GM19324 (cell line): ENCODE results near the gene SNX21.
"Not testable (repeated sequence)": the region's sequence is repeated elsewhere in the genome, so short reads cannot be mapped to it uniquely, and the experiment has no call there.

Experiments
- ATAC-seq: cut with Tn5 transposase; IDR thresholded peaks from one replicate; pipeline ENCODE4 v1.9.1; 2021; ENCODE audit warnings: mild to moderate bottlenecking, moderate library complexity; ENCODE audit not compliant: unreplicated experiment, low FRiP score

SNX21 gene

DNA sequence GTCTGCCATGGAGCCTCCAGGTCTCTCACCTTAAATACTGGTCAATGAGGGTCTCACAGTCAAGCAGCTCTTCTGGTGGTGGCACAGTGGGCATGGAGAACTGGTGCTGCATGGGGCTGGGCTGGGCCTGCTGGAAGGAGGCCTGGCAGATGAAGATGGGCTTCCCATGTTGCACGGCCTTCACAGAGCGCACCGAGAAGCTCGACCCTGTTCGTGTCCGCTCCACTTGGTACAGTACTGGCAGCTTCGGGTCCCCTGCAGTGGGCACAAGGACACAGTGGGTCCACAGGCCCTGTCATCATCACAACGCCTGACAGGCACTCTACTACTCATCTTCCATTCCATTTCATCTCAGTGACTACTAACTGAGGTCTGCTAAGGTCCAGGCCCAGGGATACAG lies 14.8 kb downstream of the SNX21 start:
- no peak for ATAC-seq

DNA sequence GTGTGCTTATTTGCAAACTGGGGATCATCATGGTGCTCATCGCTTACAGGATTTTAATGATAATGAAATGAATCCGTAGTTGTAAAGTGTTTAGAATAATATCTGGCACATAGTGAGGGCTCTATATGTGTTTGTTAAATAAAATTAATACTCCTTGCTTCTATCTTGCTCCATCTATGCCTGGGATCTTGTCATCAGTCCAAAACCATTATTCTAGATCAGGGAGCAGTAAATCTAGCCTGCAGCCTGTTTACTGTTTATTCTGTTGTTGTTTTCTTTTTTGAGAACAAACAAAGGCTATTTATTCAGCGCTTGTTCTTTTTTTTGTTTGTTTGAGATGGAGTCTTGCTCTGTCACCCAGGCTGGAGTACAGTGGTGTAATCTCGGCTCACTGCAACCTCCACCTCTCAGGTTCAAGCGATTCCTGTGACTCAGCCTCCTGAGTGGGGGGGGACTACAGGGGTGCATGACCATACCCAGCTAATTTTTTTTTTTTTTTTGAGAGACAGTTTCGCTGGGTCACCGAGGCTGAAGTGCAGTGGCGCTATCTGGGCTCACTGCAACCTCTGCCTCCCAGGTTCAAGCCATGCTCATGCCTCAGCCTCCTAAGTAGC lies 15.5 kb downstream of the SNX21 start:
- no peak for ATAC-seq

DNA sequence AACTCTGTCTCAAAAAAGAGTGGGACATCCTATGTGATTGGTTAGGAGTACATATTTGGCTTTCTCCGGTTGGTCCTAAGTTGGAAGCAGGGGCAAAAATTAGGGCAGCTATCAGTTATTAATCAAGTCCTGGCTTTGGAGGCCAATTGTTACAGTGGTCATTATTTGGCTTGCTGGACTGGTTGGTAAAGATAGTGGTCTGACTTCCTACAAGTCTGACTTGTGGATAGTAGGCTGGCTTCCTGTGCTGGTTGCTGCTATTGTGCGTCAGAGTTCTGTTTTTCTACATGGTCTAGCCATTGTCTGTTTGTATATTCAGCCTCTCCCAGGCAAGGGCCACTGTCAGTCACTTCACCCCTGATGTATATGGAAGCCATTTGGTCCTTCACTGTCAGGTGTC lies 16.6 kb downstream of the SNX21 start:
- ATAC-seq, result no peak

DNA sequence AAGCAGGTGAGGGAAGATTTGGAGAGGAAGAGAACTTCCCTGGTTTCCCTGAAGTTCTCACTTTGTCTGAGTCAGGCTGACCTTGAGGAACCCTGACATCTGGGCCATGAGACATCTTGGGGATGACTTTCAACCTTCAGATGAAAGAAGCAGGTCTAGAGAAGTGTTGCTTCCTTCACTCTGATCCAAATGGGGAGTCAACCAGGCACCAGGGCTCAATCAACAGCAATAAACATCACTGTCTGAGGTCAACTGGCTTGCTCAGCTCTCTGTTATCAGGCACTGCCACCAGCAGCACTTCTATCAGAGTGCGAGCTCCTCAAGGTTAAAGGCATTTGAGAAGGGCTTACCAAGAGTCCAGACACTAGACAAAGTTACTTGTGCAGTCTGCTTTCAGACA lies 17.3 kb downstream of the SNX21 start:
- no peak for ATAC-seq

DNA sequence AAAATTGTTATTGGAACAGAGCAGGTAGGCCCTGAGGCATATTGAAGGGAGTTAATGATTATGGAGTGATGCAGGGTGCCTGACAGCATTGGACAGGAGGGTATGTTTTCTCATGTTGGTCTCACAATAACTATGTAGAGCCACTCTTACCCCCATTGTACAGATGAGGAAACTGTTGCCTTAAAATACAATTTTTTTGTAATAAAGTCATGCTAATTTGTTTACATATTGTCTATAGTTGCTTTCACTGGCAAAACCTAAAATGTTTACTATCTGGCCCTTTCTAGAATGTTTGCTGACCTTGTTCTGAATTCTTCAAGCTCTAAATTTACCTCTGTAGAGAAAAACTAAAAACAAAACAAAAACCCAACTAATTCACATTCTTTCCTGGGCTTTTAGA lies 17.9 kb downstream of the SNX21 start:
- no peak for ATAC-seq

DNA sequence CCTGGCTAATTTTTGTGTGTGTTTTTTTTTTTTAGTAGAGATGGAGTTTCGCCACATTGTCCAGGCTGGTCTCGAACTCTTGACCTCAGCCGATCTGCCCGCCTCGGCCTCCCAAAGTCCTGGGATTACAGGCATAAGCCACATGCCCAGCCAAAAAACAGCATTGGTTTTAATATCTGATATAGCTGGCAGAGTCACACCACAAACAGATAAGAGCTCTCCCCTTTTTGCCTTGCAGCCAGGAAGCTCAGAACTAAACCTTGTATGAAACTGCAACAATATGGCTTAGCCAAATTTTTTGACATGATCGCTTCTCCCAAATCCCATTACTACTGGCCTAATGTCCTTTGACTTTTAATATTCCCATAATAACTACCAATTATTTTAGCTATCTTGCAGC lies 18.7 kb downstream of the SNX21 start:
- ATAC-seq, result no peak

DNA sequence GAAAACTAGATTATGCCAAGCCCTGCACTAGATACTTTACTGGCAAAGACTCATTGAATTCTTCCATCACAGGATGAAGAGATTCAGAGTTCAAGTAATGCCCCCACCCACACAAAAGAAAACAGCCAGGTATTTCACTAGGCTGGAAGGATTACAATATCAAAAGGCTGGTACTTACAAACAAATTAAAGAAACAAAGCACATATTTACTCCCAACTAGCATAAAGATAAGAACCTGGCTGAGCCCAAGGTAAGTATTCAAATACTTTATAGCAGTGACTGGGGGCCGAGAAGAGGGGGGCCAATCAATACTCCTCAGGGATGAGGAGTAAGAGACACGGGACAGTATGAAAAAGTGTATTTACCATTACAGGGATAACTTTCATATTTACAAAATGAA lies 19.9 kb downstream of the SNX21 start:
- ATAC-seq, result no peak

DNA sequence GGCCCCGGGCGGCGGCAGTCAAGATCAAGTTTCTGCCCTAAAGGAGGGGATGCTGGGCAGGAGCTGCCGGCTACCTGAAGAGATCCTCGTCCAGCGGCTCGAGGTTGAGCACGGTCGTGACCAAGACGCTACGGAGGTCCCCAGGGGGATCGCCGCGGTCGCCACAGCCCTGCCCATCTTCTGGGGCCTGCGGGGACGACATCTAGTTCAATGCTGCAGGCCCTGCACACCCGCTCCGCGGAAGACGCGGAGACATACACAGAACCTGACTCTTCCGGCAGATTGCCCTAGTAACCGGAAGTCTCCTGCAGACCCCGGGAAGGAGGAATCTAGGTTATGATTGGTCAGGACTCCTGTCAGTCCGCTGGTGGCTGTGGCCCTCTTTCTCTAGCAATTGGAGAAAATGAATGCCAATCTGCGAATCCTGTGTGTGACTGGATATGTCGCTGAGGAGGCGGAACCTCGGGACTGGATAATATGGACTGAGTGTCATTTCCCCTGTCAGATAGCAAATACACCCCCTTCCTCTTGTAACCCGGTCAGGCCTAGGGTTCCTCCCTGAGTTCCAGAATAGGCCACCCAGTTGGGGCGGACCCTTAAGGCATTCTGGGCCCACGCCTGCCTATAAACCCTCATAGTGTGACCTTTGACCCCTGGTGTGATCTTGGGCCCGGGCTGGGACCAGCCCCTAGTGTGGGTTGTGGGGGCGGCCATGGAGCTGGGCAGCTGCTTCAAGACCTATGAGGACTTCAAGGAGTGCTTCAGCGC lies 23.7 kb downstream of the SNX21 start, which contains the start of the genes ACOT8 and ZSWIM3:
ACOT8 (minus strand) TSS at position 279 of the 768 bp plus-strand sequence; CDS start at position 202, 77 bp downstream.
ZSWIM3 (plus strand) TSS at position 501 of the 768 bp plus-strand sequence; CDS start at position 713, 212 bp downstream.
- ATAC-seq, result peak; percentile 96

DNA sequence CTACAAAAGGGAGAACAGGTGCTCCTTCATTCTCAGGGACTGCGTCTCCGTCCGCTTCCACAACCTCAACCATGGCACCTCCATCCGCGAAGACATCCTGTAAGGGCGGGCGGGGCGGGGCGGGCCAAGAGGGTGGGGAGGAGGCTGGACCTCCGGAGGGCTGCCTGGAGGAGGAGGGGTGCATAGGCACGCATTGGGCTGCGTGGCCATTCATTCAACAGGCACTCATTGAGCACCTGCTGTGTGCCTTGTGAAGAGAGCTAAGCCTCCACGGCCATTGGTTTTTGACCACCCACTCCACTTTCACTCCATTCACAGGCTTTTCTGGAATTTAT lies 24.2 kb downstream of the SNX21 start:
- ATAC-seq, result peak; percentile 17

DNA sequence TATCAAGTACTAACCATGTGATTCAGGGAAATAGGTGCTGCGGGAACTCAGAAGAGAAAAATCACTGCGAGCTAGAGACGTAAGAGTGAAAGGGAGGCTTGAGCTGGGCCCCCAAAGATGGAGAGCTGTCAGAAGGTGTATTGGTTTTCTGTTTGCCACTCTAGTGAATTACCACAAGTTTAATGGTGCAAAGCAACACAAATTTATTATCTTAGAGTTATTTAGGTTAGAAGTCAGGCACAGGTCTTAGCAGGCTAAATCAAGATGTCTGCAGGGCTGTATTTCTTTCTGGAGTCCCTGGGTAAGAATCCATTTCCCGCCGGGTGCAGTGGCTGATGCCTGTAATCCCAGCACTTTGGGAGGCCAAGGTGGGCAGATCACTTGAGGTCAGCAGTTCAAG lies 26.3 kb downstream of the SNX21 start:
- no peak for ATAC-seq

DNA sequence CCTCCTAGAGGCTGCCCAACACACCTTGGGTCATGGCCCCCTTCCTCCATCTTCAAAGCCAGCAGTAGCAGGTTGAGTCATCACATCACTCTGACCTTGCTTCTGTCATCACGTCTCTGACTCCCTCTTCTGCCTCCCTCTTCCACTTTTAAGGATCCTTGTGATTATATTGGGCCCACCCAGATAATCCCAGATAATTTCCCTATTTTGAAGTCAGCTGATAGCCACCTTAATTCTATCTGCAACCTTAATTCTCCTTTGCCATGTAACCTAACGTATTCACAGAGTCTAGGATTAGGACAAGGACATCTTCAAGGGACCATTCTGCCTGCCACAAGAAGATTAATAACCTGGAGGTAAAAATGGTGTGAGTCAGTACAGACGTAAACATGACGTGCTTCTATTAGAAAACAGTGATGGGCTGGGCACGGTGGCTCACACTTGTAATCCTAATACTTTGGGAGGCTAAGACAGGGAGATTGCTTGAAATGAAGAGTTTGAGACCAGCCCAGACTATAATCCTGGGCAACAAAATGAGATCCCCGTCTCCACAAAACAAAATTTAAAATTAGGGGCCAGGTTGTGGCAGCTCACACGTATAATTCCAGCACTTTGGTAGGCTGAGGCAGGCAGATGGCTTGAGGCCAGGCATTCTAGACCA lies 27.1 kb downstream of the SNX21 start:
- no peak for ATAC-seq

DNA sequence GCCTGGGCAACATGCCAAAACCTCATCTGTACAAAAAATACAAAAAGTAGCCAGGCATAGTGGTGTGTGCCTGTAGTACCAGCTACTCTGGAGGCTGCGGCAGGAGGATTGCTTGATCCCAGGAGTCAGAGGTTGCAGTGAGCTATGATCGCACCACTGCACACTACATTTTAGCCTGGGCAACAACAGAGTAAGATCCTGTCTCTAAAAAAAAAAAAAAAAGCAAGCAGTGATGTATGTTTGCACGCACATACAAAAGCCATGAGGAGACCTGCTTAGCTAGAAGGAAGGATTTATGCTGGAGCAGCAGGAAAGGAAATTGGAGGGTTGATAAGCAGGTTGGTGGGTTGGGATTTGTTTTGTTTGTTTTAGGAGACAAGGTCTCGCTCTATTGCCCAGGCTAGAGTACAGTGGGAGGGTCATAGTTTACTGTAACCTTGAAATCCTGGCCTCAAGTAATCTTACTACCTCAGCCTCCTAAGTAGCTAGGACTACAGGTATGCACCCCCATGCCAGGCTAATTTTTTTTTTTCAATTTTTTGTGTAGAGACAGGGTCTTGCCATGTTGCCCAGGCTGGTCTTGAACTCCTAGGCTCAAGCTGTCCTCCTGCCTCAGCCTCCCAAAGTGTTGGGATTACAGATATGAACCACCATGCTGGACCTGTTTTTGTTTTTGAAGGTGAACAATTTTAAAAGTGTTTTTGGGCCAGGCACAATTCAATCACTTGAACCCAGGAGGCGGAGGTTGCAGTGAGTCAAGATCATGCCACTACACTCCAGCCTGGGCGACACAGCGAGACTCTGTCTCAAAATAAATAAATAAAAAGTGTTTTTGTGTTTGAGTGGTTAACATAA lies 27.8 kb downstream of the SNX21 start:
- ATAC-seq, result no peak

DNA sequence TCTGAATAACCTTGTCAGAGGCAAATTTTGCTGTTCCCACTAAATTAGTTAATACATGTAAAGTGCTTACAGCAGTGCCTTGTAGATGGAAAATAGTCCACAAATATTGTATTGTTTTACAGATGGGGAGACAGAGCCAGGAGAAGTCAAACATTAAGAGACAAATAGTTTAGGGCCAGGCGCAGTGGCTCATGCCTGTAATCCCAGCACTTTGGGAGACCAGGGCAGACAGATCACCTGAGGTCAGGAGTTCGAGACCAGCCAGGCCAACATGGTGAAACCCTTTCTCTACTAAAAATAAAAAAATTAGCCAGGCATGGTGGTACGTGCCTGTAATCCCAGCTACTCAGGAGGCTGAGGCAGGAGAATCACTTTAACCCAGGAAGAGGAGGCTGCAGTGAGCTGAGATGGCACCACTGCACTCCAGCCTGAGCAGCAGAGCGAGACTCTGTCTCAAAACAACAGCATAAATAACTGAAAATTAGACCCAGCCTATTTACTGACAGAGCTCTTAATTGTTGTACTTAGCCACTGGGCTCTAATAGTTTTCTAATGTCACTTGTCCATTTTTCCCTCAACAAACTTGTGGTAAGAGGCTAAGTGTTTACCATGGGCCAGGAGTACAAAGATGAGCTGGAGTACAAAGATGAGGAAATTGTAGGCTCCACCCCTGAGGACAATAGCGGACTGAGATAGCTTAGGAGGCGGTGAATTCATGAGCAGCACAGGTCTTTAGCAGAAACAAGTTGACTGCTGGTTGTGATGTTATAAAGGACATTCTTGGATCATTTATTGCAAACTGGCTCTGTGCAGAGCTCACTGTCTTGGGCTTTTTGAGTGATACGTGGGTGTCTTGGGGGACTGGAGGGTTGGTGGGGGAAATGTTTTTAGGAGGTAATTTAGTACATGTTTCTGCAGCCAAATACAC lies 30.2 kb downstream of the SNX21 start:
- ATAC-seq, result no peak

DNA sequence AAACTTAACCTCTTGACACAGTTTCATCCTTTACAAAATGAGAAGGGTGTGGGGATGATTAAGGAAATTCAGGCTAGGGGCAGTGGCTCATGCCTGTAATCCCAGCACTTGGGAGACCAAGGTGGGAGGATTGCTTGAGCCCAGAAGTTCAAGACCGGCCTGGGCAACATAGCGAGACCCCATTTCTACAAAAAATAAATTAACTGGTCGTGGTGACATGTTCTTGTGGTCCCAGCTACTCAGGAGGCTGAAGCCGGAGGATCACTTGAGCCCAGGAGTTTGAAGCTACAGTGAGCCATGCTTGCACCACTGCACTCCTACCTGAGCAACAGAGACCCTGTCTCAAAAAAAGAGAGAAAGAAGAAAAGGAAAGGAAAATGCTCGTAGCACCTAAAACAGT lies 32.9 kb downstream of the SNX21 start:
- ATAC-seq, result no peak

DNA sequence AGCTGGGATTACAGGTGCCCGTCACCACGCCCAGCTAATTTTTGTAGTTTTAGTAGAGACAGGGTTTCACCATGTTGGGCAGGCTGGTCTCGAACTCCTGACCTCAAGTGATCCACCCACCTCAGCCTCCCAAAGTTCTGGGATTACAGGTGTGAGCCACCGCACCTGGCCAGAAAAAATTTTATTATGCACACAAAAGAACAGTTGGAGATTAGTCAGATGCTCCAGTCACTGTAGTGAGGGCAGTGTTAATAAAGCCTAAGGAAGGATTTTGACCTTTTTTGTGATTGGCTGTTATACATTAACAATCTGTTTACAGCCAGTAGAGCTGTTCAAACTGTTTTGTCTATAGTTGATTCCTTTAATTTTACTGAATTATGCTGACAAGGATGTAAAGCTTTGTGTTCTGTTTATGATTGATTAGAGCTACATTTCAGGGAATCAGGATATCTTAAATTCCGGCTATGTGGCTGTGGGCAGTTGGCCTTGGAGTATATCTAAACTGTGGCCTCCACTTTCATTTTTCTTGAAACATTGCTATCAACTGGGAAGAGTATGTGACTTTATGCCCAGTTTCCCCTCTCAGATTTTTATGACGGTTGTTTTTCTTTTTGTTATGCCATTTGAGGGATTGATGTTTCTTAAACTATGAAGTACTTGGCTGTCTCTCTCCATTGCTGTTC lies 33.7 kb downstream of the SNX21 start:
- ATAC-seq, result no peak

DNA sequence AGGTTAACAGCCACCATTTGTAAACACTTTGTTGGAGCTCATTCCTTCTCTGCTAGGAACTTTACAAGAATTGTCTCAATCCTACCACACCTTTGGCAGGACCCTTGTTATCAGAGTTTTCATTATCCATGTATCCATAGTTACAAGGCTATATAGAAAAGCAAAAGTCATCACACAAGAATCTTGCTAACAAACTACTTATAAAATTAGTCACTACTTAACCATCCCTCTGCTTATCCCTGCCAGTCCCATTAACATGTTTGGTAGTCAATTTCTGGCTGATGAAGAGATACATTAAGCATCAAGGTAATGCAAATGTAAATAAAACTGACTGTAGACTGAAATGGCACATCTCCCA lies 34.2 kb downstream of the SNX21 start:
- no peak for ATAC-seq

DNA sequence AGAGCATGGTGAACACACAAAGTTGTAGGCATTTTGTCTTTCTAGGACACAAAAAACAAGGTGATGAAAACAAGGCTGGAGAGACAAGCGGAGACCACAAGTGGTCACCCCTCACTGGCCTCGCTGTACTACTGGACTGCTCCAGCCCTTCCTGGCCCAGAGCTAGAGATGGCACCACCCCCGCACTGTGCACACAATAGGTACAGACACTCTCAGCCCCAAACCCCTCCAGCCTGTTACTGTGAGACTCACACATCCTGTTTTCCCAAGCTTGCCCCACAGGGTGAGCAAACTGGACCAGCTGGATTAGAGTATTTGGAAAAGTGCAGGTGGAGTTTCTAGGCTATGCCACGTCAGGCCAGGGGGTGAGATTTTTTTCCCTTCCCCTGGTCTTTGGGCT lies 39.0 kb downstream of the SNX21 start:
- no peak for ATAC-seq

DNA sequence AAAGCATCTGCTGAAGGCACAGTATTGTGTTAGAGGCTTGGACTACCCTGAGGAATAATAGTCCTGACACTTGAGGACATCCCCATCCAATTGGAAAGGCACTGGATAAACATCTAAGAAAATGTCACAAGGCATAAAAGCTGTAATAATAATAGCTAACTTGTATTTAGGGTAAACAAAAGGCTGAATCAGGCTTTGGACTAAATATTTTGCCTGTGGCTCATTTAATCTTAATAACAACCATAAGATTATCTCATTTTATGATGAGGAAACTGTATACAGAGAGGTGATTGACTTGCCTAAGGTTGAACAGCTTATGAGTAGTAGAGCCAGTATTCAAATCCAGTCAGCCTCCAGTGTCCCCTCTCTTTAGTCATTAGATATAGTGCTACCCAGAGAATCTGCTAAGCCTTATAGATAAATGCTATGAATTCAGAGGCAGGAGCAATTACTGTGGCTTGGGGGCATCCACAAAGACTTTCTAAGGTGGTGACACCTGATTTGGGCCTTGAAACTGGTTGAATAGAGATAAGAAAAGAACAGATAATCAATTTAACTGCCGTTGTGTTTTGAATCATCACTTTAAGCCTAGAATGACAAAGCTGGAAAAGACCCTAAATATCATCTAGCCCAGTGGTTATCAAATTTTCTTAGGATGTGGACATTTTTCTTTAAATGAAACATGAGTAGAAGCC lies 40.0 kb downstream of the SNX21 start:
- ATAC-seq, result no peak

DNA sequence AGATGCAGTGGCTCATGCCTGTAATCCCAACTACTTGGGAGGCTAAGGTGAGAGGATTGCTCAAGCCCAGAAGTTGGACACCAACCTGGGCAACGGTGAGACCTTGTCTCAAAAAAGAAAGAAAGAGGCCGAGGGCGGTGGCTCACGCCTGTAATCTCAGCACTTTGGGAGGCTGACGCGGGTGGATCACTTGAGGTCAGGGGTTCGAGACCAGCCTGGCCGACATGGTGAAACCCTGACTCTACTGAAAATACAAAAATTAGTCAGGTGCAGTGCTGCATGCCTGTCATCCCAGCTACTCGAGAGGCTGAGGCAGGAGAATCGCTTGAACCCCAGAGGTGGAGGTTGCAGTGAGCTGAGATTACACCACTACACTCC lies 40.5 kb downstream of the SNX21 start:
- ATAC-seq, result not testable (repeated sequence)
